Peyer's patch (tissue), 4 donors: ENCODE results near the gene TMCO2.

Source experiments
- POLR2A ChIP-seq, 2 donors: fragments of 450-650 bp; IDR thresholded peaks; one replicate each; pipeline ENCODE4 v1.5.1; 2017; ENCODE audit warnings: antibody characterized with exemption in 2 of 2, mild to moderate bottlenecking in 2 of 2, moderate library complexity in 2 of 2
- TF ChIP-seq, protein P1 (sequence below), 6 experiments: fragments of 450-650 bp in 4 of 6; fragments of 200-600 bp in 2 of 6; sonication (generic) in 1 of 6; IDR thresholded peaks; one replicate each; pipeline ENCODE4 v1.5.1; 2017 to 2019; ENCODE audit warnings: antibody characterized with exemption in 6 of 6, mild to moderate bottlenecking in 3 of 6, moderate library complexity in 1 of 6

DNA sequence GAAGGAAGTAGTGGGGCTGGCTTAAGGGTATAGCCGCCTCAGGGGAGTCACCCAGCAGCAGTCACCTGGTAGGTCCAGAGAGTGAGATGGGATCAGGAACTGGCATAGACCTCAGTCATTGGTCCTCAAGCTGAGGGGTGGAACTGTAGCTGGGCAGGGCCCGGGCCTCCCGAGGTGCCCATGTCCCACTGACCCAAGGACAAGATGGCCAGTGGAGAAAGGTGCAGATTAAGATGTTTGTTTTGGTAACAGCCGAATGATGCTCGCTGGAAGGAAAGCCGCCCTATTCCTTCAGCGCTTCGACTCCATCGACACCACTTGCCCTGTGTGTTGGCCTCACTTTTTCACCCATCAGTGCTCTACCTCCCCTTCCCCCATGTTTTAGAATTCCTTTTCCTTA, 52.9 kb downstream of the TMCO2 start:
- no peak for TF ChIP-seq POLR2A (IDR thresholded peaks at IDR 0.05)
- TF ChIP-seq, protein P1, sequence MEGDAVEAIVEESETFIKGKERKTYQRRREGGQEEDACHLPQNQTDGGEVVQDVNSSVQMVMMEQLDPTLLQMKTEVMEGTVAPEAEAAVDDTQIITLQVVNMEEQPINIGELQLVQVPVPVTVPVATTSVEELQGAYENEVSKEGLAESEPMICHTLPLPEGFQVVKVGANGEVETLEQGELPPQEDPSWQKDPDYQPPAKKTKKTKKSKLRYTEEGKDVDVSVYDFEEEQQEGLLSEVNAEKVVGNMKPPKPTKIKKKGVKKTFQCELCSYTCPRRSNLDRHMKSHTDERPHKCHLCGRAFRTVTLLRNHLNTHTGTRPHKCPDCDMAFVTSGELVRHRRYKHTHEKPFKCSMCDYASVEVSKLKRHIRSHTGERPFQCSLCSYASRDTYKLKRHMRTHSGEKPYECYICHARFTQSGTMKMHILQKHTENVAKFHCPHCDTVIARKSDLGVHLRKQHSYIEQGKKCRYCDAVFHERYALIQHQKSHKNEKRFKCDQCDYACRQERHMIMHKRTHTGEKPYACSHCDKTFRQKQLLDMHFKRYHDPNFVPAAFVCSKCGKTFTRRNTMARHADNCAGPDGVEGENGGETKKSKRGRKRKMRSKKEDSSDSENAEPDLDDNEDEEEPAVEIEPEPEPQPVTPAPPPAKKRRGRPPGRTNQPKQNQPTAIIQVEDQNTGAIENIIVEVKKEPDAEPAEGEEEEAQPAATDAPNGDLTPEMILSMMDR (IDR thresholded peaks at IDR 0.05) = no peak
